HG03280 (cell line): ENCODE data around the gene HTD2.
"Not testable (repeated sequence)": the region's sequence is repeated elsewhere in the genome, so short reads cannot be mapped to it uniquely, and the experiment has no call there.

Source experiments
- ATAC-seq: cut with Tn5 transposase; IDR thresholded peaks from one replicate; pipeline ENCODE4 v1.9.1; 2021; ENCODE audit warnings: mild to moderate bottlenecking, moderate library complexity; ENCODE audit not compliant: unreplicated experiment

The HTD2 gene

GRCh38 chr3:58305882-58306711 lies at the start of gene HTD2, which contains the start of gene RPP14:
TSS of gene HTD2 (plus strand) at chr3:58306520. CDS start at chr3:58317614, 11,094 bp downstream.
TSS of gene RPP14 (plus strand) at chr3:58306245. CDS start at chr3:58310330, 4,085 bp downstream.
- peak; percentile 87 for ATAC-seq

DNA sequence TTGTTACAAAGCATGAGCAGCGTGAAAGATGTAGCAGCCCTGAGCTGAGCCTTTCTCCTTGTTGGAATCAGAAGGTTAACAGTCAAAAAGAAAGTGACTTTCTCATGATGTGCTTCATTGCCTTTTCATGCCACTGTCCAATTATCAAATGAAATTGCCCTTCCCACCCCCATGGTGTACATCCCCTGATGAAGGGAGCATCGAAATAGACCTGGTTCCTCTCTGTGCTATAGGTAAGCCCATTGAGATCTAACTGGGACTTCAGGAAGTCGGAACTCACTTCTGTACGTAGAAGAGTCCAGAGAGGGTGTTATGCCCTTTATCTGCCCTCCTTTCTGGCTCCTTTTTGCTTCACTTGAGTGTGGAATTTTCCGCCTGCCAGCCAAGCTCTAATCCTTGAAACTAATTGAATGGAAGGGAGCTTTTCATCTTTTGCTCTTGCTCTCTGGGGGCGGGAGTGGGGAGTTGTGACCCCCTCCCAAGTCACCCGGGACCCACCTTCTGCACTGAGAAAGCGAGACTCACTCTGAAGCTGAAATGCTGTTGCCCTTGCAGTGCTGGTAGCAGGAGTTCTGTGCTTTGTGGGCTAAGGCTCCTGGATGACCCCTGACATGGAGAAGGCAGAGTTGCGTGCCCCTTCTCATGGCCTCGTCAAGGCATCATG lies 47.8 kb upstream of the HTD2 start:
- no peak for ATAC-seq

DNA sequence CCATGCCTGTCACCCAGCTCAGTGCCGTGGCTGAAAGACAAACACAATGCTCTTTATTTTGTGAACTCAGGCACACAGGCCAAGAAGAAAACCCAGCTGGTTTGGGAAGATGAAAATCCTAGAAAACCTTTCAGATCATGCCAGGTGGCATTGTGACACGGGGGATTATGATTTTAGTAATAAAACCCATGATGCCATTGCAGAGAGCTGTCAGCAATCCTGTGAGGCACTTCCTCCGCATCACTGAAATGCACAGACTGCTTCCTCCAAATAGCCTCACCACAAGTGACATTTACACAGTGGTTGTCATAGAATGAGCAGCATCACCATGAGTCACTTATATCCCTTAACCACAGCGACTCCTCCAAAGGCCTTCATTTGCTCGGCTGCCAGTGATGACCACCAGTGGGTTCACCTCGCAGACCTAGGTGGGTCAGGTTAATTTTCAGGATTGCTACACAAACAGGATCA lies 46.0 kb upstream of the HTD2 start:
- no peak for ATAC-seq

- ATAC-seq = no peak
Observed at GRCh38 chr3:58260733-58261132, 45.6 kb upstream of the HTD2 start.

DNA sequence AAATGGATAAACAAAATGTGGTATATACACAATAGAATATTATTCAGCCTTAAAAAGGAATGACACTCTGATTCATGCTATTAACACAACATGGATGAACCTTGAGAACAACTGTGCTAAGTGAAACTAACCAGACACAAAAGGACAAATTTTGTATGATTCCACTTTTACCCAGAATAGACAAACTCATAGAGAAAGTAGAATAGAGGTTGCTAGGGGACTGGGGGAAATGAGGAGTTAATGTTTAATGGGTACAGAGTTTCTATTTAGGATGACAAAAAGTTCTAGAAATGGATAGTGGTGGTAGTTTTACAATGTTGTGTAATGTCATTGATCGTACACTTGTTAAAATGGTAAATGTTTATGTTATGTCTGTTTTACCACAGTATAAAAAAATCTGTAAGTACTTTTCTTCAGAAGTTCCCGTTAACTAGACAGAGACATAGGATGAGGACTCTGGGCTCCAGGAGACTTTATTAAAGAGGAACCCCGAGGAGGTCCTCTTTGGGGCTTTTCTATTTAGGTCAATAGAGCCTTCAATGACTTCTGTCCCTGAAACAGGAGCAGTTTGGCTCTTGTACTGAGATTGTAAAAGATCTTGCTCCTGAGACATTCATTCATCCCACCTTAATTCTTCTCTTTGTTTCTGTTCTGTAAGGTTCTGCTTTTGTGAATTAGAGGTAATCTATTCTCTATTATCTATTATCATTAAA lies 44.2 kb upstream of the HTD2 start:
- ATAC-seq = no peak

DNA sequence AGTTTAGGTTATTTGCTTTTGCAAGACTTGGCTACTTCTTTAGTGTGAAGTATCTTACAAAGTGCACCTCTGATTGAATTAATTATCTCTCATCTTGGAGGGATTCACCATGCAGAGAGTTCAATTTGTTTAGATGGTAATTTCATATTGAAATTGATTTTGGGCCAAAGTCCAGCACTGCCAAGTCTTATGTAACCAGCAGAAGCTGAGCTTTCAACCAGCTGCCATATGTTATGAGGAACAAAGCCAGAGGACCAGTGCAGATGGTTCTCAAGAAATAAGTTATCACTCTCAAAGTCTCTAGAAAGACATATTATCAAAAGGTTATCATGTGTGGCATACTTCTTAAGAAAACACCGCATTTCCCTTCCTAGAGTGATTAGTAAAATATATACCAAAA lies 39.7 kb upstream of the HTD2 start:
- no peak for ATAC-seq

DNA sequence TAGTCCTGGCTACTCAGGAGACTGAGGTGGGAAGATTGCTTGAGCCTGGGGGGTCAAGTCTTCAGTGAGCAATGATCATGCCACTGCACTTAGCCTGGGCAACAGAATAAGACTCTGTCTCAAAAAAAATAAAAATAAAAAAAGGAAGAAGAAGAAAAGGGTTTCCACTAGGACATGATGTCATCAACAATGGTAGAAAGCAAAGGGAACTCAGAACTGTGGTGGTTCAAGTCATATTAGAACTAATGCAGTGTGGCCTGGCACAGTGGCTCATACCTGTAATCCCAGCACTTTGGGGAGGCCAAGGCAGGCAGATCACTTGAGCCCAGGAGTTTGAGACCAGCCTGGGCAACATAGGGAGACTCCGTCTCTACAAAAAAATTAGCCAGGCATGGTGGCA lies 38.8 kb upstream of the HTD2 start:
- ATAC-seq = not testable (repeated sequence)

- no peak for ATAC-seq
Observed at GRCh38 chr3:58269356-58269755, 37.0 kb upstream of the HTD2 start.

DNA sequence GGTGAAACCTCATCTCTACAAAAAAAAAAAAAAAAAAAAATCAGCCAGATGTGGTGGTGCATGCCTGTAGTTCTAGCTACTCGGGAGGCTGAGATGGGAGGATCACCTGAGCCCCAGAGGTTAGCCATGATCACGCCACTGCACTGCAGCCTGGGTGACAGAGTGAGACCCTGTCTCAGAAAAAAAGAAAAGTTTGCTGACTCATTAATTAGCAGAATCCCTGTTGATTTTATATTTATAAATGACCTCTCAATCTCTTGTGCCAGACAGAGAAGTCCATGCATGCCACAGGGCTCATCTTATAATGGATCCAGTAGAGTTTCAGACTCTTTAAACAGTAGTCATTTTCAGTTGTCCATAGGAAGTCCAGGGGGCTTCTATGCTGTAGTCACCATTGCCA lies 35.8 kb upstream of the HTD2 start:
- no peak for ATAC-seq

DNA sequence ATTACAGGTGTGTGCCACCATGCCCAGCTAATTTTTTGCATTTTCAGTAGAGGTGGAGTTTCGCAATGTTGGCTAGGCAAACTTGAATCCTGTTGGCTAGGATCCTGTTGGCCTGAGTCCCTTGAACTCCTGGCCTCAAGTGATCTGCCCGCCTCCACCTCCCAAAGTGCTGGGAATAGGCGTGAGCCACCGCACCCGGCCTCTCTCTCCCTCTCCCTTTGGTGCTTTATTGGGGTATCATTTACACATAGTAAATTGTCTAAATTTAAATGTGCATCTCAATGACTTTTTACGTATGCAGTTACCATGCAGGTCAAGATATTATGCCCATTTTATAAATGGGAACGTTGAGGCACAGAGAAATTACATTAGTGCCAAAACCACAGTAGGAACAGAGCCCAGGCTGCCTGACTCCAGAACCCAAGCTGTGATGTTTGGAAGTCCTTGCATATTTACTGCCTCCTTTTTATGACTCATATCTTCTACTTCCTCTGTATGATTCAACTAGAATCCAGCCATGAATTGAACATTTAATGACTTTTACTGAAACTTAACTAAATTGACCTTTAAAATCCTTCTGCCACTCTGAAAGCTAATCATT lies 34.3 kb upstream of the HTD2 start:
- ATAC-seq = no peak

DNA sequence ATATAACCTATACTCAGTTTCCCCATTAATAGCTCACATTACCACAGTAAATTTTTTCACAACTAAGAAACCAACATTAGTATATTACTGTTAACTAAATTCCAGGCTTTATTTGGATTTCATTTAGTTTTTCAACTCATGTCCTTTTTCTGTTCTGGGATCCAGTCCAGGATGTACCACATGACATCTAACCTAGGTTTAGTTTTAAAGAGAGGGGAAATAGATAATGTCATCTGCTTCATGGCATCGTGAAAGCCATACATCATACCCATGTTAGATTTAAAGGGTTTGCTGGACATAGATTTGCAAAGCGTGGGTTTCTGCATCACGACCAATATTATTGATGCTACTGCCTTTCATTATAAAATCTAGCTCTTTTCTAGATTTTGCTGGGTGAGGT lies 33.4 kb upstream of the HTD2 start:
- no peak for ATAC-seq

DNA sequence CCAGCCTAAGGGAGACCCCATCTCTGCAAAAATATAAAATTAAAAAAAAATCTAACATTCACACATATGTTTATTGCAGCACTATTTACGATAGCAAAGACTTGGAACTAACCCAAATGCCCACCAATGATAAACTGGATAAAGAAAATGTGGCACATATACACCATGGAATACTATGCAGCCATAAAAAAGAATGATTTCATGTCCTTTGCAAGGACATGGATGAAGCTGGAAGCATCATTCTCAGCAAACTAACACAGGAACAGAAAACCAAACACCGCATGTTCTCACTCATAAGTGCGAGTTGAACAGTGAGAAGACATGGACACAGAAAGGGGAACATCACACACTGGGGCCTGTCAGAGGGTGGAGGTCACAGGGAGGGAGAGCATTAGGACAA lies 33.0 kb upstream of the HTD2 start:
- ATAC-seq = not testable (repeated sequence)

DNA sequence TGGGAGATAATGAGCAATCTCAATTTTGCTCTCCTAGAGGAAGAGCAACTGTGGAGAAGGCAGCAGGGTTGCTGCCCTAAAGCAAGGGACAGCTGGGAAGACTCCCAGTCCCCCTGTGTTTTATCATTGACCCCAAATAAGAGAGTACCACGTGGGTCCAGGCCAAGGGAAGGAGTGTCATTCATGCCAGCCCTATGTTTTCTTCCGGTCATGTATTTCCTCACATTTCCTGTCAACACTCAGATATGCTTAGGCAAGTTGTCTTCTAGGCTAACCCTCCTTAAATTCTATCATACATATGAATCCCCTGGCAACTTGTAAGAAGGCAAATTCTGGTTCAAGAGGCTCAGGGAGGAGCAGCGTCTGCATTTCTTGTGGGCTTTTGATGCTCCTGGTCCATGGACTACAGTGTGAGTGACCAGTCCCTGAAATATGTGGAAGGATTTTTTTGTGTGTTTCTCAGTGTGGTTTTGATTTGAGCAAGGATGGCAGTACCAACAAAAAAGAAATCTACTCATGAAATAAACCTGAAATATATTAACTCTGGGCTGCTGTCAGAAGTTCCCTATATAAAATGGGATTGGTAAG lies 32.2 kb upstream of the HTD2 start:
- no peak for ATAC-seq

DNA sequence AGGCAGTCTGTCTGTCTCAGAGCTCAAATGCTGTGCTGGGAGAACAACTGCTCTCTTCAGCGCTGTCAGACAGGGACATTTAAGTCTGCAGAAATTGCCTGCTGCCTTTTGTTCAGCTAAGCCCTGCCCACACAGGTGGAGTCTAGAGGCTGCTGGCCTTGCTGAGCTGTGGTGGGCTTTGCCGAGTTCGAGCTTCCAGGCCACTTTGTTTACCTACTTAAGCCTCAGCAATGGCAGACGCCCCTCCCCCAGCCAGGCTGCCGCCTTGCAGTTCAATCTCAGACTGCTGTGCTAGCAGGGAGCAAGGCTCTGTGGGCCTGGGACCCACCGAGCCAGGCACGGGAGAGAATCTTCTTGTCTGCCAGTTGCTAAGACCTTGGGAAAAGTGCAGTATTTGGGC lies 25.3 kb upstream of the HTD2 start:
- ATAC-seq = no peak

GRCh38 chr3:58285334-58285733 lies 21.0 kb upstream of the HTD2 start:
- no peak for ATAC-seq

DNA sequence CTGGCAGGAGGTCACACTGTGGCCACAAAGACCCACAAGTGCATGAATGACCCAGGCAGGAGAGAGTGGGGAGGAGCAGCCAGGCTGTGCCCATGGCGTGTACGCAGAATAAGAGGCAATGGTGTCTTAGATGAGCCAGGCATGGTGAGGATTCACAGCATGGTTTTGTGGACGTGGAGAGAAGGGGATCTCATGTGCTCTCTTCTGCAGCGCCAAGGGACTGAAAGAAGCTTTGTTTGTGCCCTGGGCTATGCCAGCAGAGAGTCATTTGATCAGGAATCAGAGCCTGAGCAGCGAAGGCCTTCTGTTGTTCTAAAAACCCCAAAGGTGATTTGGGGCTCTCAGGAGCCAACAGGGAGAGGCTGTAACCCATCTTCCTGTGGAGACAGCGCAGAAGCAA lies 19.0 kb upstream of the HTD2 start:
- ATAC-seq = no peak

- ATAC-seq = no peak
Observed at GRCh38 chr3:58288011-58288728, 18.1 kb upstream of the HTD2 start.

GRCh38 chr3:58288964-58289613 lies 17.2 kb upstream of the HTD2 start:
- not testable (repeated sequence) for ATAC-seq

DNA sequence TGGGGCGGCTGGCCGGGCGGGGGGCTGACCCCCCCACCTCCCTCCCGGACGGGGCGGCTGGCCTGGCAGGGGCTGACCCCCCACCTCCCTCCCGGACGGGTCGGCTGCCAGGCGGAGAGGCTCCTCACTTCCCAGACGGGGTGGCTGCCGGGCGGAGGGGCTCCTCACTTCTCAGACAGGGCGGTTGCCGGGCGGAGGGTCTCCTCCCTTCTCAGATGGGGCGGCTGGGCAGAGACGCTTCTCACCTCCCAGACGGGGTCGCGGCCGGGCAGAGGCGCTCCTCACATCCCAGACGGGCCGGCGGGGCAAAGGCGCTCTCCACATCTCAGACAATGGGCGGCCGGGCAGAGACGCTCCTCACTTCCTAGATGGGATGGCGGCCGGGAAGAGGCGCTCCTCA lies 15.9 kb upstream of the HTD2 start:
- ATAC-seq = not testable (repeated sequence)
